Activated T-cell treated with anti-CD3 and anti-CD28 coated beads, Interleukin-2, amount 50 U/mL, for 4 hours (primary cell): ENCODE results near the gene GLDC. TPM values are rescaled to one million over a fixed set of nuclear protein-coding genes. Genes with fewer than 3 reads are reported as not detected.
A peak's percentile ranks its signal among the peaks of the same experiment; 100 is the strongest.

ENCODE experiments used
- ATAC-seq, 2 donors: fragments of 200-7000 bp; cut with Tn5 transposase; one replicate each; pipeline ENCODE4 v1.10.0; 2021
- DNase-seq: peaks from one replicate; pipeline ENCODE4 v3.0.0-alpha.2; 2020
- H3K27me3 Mint-ChIP-seq: one replicate; pipeline ENCODE4 v1.8.0; 2021; ENCODE audit warnings: low read depth, mixed read lengths
- H3K36me3 Mint-ChIP-seq: one replicate; pipeline ENCODE4 v1.8.0; 2022; ENCODE audit warnings: mixed read lengths; ENCODE audit not compliant: insufficient read depth
- H3K4me1 Mint-ChIP-seq: one replicate; pipeline ENCODE4 v1.8.0; 2021; ENCODE audit warnings: low read depth, mixed read lengths
- H3K4me3 Mint-ChIP-seq: one replicate; pipeline ENCODE4 v1.8.0; 2021; ENCODE audit warnings: mild to moderate bottlenecking, moderate library complexity, mixed read lengths
- H3K9me3 Mint-ChIP-seq: one replicate; pipeline ENCODE4 v1.8.0; 2021; ENCODE audit warnings: mixed read lengths
- total RNA-seq, 3 donors: library from RNA; stranded (reverse); gene quantifications; one replicate each; pipeline ENCODE4 v1.2.1, GENCODE V29; 2021

GLDC gene
- total RNA-seq, 3 donors from 2014 or later, result 0.63 to 3.6 (median 3.5) TPM

GRCh38 chr9:6590334-6590733 is 55.2 kb downstream of the GLDC start:
- Mint-ChIP-seq H3K27me3 (peaks cover 2% of the 10 kb centered on the region), H3K9me3 (no peaks in the 10 kb centered on the region), H3K4me1 (no peaks in the 10 kb centered on the region), H3K4me3 (no peak overlapping the region), H3K36me3 (no peaks in the 10 kb centered on the region)
- ATAC-seq, result no peak
- no peak for DNase-seq

GRCh38 chr9:6584881-6585597 is 60.5 kb downstream of the GLDC start:
- ATAC-seq, result no peak
- DNase-seq, result no peak
- Mint-ChIP-seq H3K9me3 (no peaks in the 10 kb centered on the region), H3K4me1 (no peaks in the 10 kb centered on the region), H3K27me3 (no peaks in the 10 kb centered on the region), H3K4me3 (no peak overlapping the region), H3K36me3 (no peaks in the 10 kb centered on the region)

GRCh38 chr9:6581253-6581652 is 64.3 kb downstream of the GLDC start:
- ATAC-seq (no peak), DNase-seq (no peak)
- Mint-ChIP-seq H3K4me1 (no peaks in the 10 kb centered on the region), H3K4me3 (no peak overlapping the region), H3K36me3 (no peaks in the 10 kb centered on the region), H3K9me3 (no peaks in the 10 kb centered on the region), H3K27me3 (peaks cover 4% of the 10 kb centered on the region)

GRCh38 chr9:6579613-6580012 is 65.9 kb downstream of the GLDC start:
- no peak for DNase-seq
- H3K9me3 Mint-ChIP-seq, result no peaks in the 10 kb centered on the region
- peaks cover 4% of the 10 kb centered on the region for H3K27me3 Mint-ChIP-seq
- no peaks in the 10 kb centered on the region for H3K4me1 Mint-ChIP-seq
- H3K36me3 Mint-ChIP-seq, result no peaks in the 10 kb centered on the region
- no peak for ATAC-seq
- no peak overlapping the region for H3K4me3 Mint-ChIP-seq

GRCh38 chr9:6576987-6577386 is 68.5 kb downstream of the GLDC start:
- peaks cover 17% of the 10 kb centered on the region for H3K27me3 Mint-ChIP-seq
- DNase-seq, result no peak
- H3K4me3 Mint-ChIP-seq, result no peak overlapping the region

GRCh38 chr9:6575324-6576034 is 70.0 kb downstream of the GLDC start:
- Mint-ChIP-seq H3K9me3 (no peaks in the 10 kb centered on the region), H3K4me1 (no peaks in the 10 kb centered on the region), H3K27me3 (peaks cover 17% of the 10 kb centered on the region), H3K4me3 (no peak overlapping the region), H3K36me3 (no peaks in the 10 kb centered on the region)
- DNase-seq (no peak), ATAC-seq (no peak)

More at GRCh38 chr9:6576987-6577386, 68.5 kb downstream of the GLDC start:
- Mint-ChIP-seq H3K4me1 (no peaks in the 10 kb centered on the region), H3K9me3 (no peaks in the 10 kb centered on the region), H3K36me3 (no peaks in the 10 kb centered on the region)
- no peak for ATAC-seq

GRCh38 chr9:6567140-6567591 is 78.4 kb downstream of the GLDC start:
- no peaks in the 10 kb centered on the region for H3K36me3 Mint-ChIP-seq
- H3K4me3 Mint-ChIP-seq, result peak overlapping the region; percentile 21
- H3K27me3 Mint-ChIP-seq, result peaks cover 2% of the 10 kb centered on the region
- no peaks in the 10 kb centered on the region for H3K9me3 Mint-ChIP-seq
- DNase-seq (peak; percentile 6), ATAC-seq (peak; percentile 46 to 60)
- peaks cover 11% of the 10 kb centered on the region for H3K4me1 Mint-ChIP-seq

GRCh38 chr9:6566409-6567139 is 79.0 kb downstream of the GLDC start:
- DNase-seq, result peak; percentile 11
- H3K9me3 Mint-ChIP-seq, result no peaks in the 10 kb centered on the region
- no peaks in the 10 kb centered on the region for H3K27me3 Mint-ChIP-seq
- peak; percentile 79 to 84 for ATAC-seq
- no peaks in the 10 kb centered on the region for H3K36me3 Mint-ChIP-seq
- peaks cover 11% of the 10 kb centered on the region for H3K4me1 Mint-ChIP-seq
- peak overlapping the region; percentile 6 for H3K4me3 Mint-ChIP-seq

- Mint-ChIP-seq H3K4me1 (peaks cover 11% of the 10 kb centered on the region), H3K27me3 (no peaks in the 10 kb centered on the region), H3K9me3 (no peaks in the 10 kb centered on the region), H3K4me3 (no peak overlapping the region), H3K36me3 (no peaks in the 10 kb centered on the region)
- no peak for DNase-seq
- ATAC-seq, result no peak
Observed at GRCh38 chr9:6565312-6565711, 80.2 kb downstream of the GLDC start.

- no peaks in the 10 kb centered on the region for H3K9me3 Mint-ChIP-seq
- H3K27me3 Mint-ChIP-seq, result no peaks in the 10 kb centered on the region
- no peaks in the 10 kb centered on the region for H3K36me3 Mint-ChIP-seq
- ATAC-seq (no peak), DNase-seq (no peak)
- H3K4me3 Mint-ChIP-seq, result no peak overlapping the region
- peaks cover 11% of the 10 kb centered on the region for H3K4me1 Mint-ChIP-seq
Observed at GRCh38 chr9:6564868-6565267, 80.7 kb downstream of the GLDC start.

GRCh38 chr9:6564360-6564759 is 81.2 kb downstream of the GLDC start:
- H3K4me1 Mint-ChIP-seq, result peaks cover 11% of the 10 kb centered on the region
- no peaks in the 10 kb centered on the region for H3K27me3 Mint-ChIP-seq
- H3K4me3 Mint-ChIP-seq, result no peak overlapping the region
- H3K9me3 Mint-ChIP-seq, result no peaks in the 10 kb centered on the region
- no peak for ATAC-seq
- no peaks in the 10 kb centered on the region for H3K36me3 Mint-ChIP-seq
- DNase-seq, result no peak

- ATAC-seq (no peak), DNase-seq (no peak)
- Mint-ChIP-seq H3K4me3 (no peak overlapping the region), H3K36me3 (no peaks in the 10 kb centered on the region), H3K4me1 (peaks cover 10% of the 10 kb centered on the region), H3K9me3 (no peaks in the 10 kb centered on the region), H3K27me3 (no peaks in the 10 kb centered on the region)
Observed at GRCh38 chr9:6562871-6563430, 82.6 kb downstream of the GLDC start.

- peaks cover 5% of the 10 kb centered on the region for H3K4me1 Mint-ChIP-seq
- ATAC-seq (no peak), DNase-seq (no peak)
- H3K36me3 Mint-ChIP-seq, result no peaks in the 10 kb centered on the region
- no peaks in the 10 kb centered on the region for H3K9me3 Mint-ChIP-seq
- no peak overlapping the region for H3K4me3 Mint-ChIP-seq
- H3K27me3 Mint-ChIP-seq, result no peaks in the 10 kb centered on the region
Observed at GRCh38 chr9:6562201-6562600, 83.3 kb downstream of the GLDC start.

- no peak overlapping the region for H3K4me3 Mint-ChIP-seq
- ATAC-seq (no peak), DNase-seq (no peak)
- no peaks in the 10 kb centered on the region for H3K9me3 Mint-ChIP-seq
- H3K36me3 Mint-ChIP-seq, result no peaks in the 10 kb centered on the region
- no peaks in the 10 kb centered on the region for H3K27me3 Mint-ChIP-seq
- H3K4me1 Mint-ChIP-seq, result no peaks in the 10 kb centered on the region
Observed at GRCh38 chr9:6557883-6558616, 87.5 kb downstream of the GLDC start.
